ENCODE data around the gene PLCD1.

The PLCD1 gene

GRCh38 chr3:38019658-38020341 is 9.6 kb downstream of the PLCD1 start:
- no peaks in the 10 kb centered on the region for H3K27me3 ChIP-seq (ENCODE audit: control insufficient read depth, insufficient read depth, low read length)
- no peak overlapping the region for H3K4me3 ChIP-seq (ENCODE audit: low read length)
- no peak overlapping the region for H3K9ac ChIP-seq (ENCODE audit: low read length)
- H3K27ac ChIP-seq (ENCODE audit: low read depth, low read length), result no peak overlapping the region
- H3K4me1 ChIP-seq (ENCODE audit: control insufficient read depth, insufficient read depth, low read length), result no peaks in the 10 kb centered on the region
- peaks cover 23% of the 10 kb centered on the region for H3K36me3 ChIP-seq (ENCODE audit: control insufficient read depth, insufficient read depth, low read length)

DNA sequence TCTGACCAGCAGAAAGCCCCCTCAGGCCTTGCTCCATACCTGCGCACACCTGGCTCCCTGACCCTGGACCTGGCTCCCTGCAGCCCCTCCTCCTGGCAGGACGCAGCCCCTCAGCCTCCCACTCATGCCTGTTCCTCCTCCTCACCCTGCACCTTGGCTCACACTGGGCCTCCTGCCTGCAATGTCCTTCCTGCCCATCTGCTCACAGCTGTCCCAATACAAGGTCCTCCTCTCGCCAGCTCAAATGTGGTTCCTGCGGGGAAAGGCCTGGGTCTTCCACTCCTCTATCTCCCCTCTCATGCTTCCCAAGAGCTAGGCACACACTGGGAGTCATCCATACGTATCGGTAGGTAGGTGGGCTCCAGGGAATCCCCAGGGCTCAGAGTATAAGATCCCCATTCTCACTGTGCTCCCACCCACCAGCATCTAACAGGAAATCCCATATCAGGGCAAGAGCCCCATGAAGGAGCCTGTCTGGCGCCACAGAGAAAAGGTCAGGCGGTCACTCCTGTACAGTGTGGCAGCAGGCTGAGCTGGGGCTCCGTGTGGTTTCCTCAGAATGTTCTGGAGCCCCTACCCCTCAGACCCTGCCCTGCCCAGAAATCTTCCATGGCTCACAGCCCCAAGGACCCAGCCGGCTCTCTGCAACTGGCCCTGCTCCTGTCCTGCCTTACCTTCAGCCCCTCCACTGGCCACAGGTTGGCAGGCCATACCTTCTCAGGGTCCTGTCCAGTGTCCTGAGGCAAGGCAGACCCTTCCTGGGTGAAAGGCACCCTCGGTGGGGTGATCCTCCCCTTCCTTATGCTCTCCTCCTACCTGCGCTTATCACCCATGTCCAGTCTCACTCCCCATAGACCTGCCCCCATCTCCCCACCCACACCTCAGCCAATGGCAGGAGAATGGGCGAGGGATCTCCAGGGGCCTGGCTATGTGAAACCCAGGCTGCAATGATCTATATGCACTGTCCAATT is 10.9 kb downstream of the PLCD1 start:
- H3K4me1 ChIP-seq (ENCODE audit: control insufficient read depth, insufficient read depth, low read length), result no peaks in the 10 kb centered on the region
- no peak overlapping the region for H3K9ac ChIP-seq (ENCODE audit: low read length)
- H3K27ac ChIP-seq (ENCODE audit: low read depth, low read length), result no peak overlapping the region
- H3K36me3 ChIP-seq (ENCODE audit: control insufficient read depth, insufficient read depth, low read length), result peaks cover 23% of the 10 kb centered on the region
- H3K27me3 ChIP-seq (ENCODE audit: control insufficient read depth, insufficient read depth, low read length), result no peaks in the 10 kb centered on the region
- no peak overlapping the region for H3K4me3 ChIP-seq (ENCODE audit: low read length)

GRCh38 chr3:38017445-38018295 is 11.8 kb downstream of the PLCD1 start:
- no peak overlapping the region for H3K4me3 ChIP-seq (ENCODE audit: low read length)
- H3K4me1 ChIP-seq (ENCODE audit: control insufficient read depth, insufficient read depth, low read length), result no peaks in the 10 kb centered on the region
- H3K9ac ChIP-seq (ENCODE audit: low read length), result no peak overlapping the region
- H3K36me3 ChIP-seq (ENCODE audit: control insufficient read depth, insufficient read depth, low read length), result peaks cover 23% of the 10 kb centered on the region
- H3K27me3 ChIP-seq (ENCODE audit: control insufficient read depth, insufficient read depth, low read length), result no peaks in the 10 kb centered on the region
- H3K27ac ChIP-seq (ENCODE audit: low read depth, low read length), result no peak overlapping the region

DNA sequence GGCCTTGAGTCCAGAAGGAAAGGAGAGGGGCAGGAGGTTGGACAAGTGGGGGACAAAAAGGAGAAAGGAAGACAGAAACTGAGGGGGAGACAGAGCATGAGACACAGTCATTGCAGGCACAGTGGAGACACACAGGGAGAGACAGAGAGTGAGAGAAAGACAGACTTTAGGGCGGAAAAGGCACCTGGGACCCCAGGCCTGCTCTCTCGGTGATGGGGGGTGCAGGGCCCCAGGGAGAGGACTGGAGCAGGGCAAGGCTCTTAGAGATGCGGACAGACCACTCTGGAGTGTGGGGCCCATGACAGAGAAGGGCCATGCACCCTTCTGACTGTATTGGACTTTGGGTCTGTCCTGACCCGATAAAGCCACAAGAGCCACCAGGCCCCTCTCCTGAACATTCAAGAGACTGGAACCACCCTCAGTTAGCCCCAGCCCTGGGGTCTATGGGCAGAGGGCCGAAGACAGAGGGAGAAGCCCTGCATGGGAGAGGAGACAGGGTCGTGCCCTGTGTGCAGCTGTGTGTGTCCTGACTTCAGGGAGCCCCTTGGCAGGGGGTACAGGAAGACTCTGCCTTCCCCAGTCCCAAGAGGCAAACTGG is 12.5 kb downstream of the PLCD1 start:
- no peak overlapping the region for H3K27ac ChIP-seq (ENCODE audit: low read depth, low read length)
- H3K36me3 ChIP-seq (ENCODE audit: control insufficient read depth, insufficient read depth, low read length), result peaks cover 23% of the 10 kb centered on the region
- H3K4me1 ChIP-seq (ENCODE audit: control insufficient read depth, insufficient read depth, low read length), result no peaks in the 10 kb centered on the region
- no peak overlapping the region for H3K4me3 ChIP-seq (ENCODE audit: low read length)
- H3K9ac ChIP-seq (ENCODE audit: low read length), result no peak overlapping the region
- H3K27me3 ChIP-seq (ENCODE audit: control insufficient read depth, insufficient read depth, low read length), result no peaks in the 10 kb centered on the region

DNA sequence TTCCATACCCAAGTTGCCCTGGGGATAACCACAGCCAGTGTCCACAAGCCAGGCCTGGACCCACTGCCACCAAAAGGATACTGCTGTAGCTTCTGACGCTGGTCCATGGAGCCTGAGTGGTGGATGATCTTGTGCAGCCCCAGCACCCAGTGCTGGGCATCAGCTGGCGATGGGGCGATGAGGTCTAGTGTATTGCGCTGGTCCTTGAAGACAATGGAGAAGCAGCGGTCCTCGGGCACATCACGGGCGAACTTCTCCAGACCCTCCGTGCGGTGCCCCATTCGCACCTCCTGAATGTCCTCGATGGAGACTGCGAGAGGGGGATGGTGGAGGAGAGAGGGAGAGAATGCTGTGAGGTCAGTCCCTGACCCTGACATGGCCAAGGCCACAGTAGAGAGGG is 13.0 kb downstream of the PLCD1 start:
- H3K36me3 ChIP-seq (ENCODE audit: control insufficient read depth, insufficient read depth, low read length), result peaks cover 23% of the 10 kb centered on the region
- H3K27me3 ChIP-seq (ENCODE audit: control insufficient read depth, insufficient read depth, low read length), result no peaks in the 10 kb centered on the region
- no peak overlapping the region for H3K27ac ChIP-seq (ENCODE audit: low read depth, low read length)
- H3K4me1 ChIP-seq (ENCODE audit: control insufficient read depth, insufficient read depth, low read length), result no peaks in the 10 kb centered on the region
- no peak overlapping the region for H3K4me3 ChIP-seq (ENCODE audit: low read length)
- H3K9ac ChIP-seq (ENCODE audit: low read length), result no peak overlapping the region

GRCh38 chr3:38015984-38016383 is 13.5 kb downstream of the PLCD1 start:
- Histone ChIP-seq H3K4me1 (ENCODE audit: control insufficient read depth, insufficient read depth, low read length) (no peaks in the 10 kb centered on the region), H3K27ac (ENCODE audit: low read depth, low read length) (no peak overlapping the region), H3K36me3 (ENCODE audit: control insufficient read depth, insufficient read depth, low read length) (peaks cover 27% of the 10 kb centered on the region), H3K27me3 (ENCODE audit: control insufficient read depth, insufficient read depth, low read length) (no peaks in the 10 kb centered on the region), H3K9ac (ENCODE audit: low read length) (no peak overlapping the region), H3K4me3 (ENCODE audit: low read length) (no peak overlapping the region)

GRCh38 chr3:38015485-38015884 is 14.0 kb downstream of the PLCD1 start:
- Histone ChIP-seq H3K27me3 (ENCODE audit: control insufficient read depth, insufficient read depth, low read length) (no peaks in the 10 kb centered on the region), H3K36me3 (ENCODE audit: control insufficient read depth, insufficient read depth, low read length) (peaks cover 27% of the 10 kb centered on the region), H3K4me1 (ENCODE audit: control insufficient read depth, insufficient read depth, low read length) (no peaks in the 10 kb centered on the region)

GRCh38 chr3:38011111-38011510 is 18.3 kb downstream of the PLCD1 start:
- no peaks in the 10 kb centered on the region for H3K27me3 ChIP-seq (ENCODE audit: control insufficient read depth, insufficient read depth, low read length)
- no peak overlapping the region for H3K27ac ChIP-seq (ENCODE audit: low read depth, low read length)
- peaks cover 17% of the 10 kb centered on the region for H3K36me3 ChIP-seq (ENCODE audit: control insufficient read depth, insufficient read depth, low read length)
- H3K4me3 ChIP-seq (ENCODE audit: low read length), result no peak overlapping the region
- no peak overlapping the region for H3K9ac ChIP-seq (ENCODE audit: low read length)
- no peaks in the 10 kb centered on the region for H3K4me1 ChIP-seq (ENCODE audit: control insufficient read depth, insufficient read depth, low read length)

More at GRCh38 chr3:38015485-38015884, 14.0 kb downstream of the PLCD1 start:
- Histone ChIP-seq H3K4me3 (ENCODE audit: low read length) (no peak overlapping the region), H3K9ac (ENCODE audit: low read length) (no peak overlapping the region), H3K27ac (ENCODE audit: low read depth, low read length) (no peak overlapping the region)

DNA sequence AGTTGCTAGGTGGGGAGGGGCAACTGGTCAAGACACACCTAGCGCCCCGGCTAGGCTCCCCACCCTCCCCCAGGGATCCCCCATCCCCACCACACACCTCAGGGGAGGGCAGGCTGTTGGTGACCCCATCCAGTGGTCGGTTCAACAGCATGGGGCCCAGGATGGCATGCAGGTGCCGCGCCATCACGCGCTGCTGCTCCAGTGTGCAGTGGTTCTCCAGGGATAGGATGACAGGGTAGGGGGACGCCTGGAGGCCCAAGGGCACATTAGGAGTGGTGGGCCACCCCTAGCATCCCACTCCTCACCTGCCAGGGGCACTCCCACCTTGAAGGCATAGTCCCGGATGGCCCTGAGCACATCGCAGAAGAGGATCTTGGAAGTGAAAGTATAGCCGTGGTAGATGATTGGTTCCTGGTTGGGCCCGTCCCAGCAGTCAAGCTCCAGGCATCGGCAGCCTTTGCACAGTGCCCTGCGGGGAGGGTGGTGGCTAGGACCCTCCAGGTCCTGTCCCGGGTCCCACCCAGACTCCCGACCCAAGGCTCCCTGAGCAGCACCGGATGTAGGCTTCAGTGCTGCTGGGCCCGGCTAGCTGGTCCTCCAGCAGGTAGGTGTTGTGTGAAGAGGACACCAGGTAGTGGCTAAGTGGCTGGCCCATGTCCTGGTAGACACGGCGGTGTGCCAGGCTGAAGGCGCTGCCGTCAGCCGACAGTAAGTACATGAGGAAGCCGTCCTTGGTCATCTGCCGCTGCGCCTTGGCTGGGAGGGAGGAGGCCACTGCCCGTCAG is 19.4 kb downstream of the PLCD1 start:
- Histone ChIP-seq H3K36me3 (ENCODE audit: control insufficient read depth, insufficient read depth, low read length) (peaks cover 8% of the 10 kb centered on the region), H3K9ac (ENCODE audit: low read length) (no peak overlapping the region), H3K27me3 (ENCODE audit: control insufficient read depth, insufficient read depth, low read length) (no peaks in the 10 kb centered on the region), H3K4me3 (ENCODE audit: low read length) (no peak overlapping the region), H3K27ac (ENCODE audit: low read depth, low read length) (no peak overlapping the region), H3K4me1 (ENCODE audit: control insufficient read depth, insufficient read depth, low read length) (no peaks in the 10 kb centered on the region)

DNA sequence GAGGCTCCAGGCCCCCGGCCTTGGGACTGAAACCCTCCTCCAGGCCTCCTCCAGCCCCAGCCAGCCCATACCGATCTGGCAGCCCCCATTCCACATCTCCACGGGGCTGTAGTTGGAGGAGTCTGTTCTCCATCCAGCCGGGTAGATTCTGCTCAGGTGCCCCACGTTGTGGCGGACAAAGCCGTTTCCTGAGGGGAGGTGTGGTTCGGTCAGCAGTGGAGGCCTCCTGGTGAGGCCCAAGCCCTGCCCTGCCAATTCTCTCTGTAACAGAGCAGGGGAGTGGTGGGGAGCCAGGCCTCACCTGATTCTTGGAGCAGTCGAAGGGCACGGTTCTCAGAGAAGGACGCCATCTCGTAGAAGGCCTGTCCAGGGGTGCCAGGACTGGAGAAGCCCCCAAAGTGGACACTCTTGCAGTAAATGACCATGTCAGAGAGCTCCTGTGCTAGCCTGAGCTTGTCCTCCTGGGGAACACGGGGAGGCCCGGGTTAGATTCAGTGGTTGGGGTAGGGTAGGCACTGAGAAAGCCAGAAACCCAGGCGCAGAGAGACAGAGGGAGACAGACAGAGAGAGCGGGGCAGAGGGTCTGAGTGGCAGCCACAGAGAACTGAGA is 20.4 kb downstream of the PLCD1 start:
- H3K27ac ChIP-seq (ENCODE audit: low read depth, low read length), result no peak overlapping the region
- H3K36me3 ChIP-seq (ENCODE audit: control insufficient read depth, insufficient read depth, low read length), result peaks cover 8% of the 10 kb centered on the region
- no peaks in the 10 kb centered on the region for H3K27me3 ChIP-seq (ENCODE audit: control insufficient read depth, insufficient read depth, low read length)
- H3K4me3 ChIP-seq (ENCODE audit: low read length), result no peak overlapping the region
- H3K9ac ChIP-seq (ENCODE audit: low read length), result no peak overlapping the region
- no peaks in the 10 kb centered on the region for H3K4me1 ChIP-seq (ENCODE audit: control insufficient read depth, insufficient read depth, low read length)

DNA sequence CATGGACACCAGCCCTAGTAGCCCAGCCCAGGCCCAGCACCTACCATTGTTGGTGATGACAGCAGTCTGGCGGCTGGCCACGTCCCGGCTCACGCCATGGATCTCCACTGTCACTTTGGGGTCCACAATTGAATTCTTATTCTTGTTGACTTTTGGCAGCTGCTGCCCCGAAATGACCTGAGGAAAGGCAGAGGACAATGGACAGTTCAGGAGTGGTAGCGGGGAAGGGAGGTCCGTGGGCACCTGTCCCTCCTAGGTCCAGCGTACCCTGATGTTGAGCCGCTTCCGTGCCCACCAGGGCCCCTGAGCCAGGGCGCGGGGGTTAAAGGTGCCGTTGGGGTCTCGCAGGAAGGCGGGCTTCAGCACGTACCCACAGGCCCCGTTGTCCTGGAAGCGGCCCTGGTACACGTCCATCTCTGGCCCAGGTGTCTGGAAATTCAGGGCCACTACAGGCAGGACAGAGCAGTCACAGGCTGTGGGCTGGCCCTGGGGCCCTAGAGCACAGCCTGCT is 21.2 kb downstream of the PLCD1 start:
- Histone ChIP-seq H3K36me3 (ENCODE audit: control insufficient read depth, insufficient read depth, low read length) (peaks cover 8% of the 10 kb centered on the region), H3K4me3 (ENCODE audit: low read length) (no peak overlapping the region), H3K4me1 (ENCODE audit: control insufficient read depth, insufficient read depth, low read length) (no peaks in the 10 kb centered on the region), H3K27ac (ENCODE audit: low read depth, low read length) (no peak overlapping the region), H3K27me3 (ENCODE audit: control insufficient read depth, insufficient read depth, low read length) (no peaks in the 10 kb centered on the region), H3K9ac (ENCODE audit: low read length) (no peak overlapping the region)

Measured in rectal smooth muscle tissue (tissue), 1 donor.